Skeletal muscle satellite cell (primary cell): ENCODE results near the gene UBAC2.

Experiments
- H3K27me3 ChIP-seq: 2 replicates; pipeline ENCODE4 v1.7.0; 2013; ENCODE audit warnings: low read length; ENCODE audit not compliant: control insufficient read depth, insufficient read depth
- H3K36me3 ChIP-seq: 2 replicates; pipeline ENCODE4 v1.7.0; 2013; ENCODE audit warnings: mild to moderate bottlenecking, control low read depth, low read length; ENCODE audit not compliant: insufficient read depth
- H3K4me1 ChIP-seq: 2 replicates; pipeline ENCODE4 v1.7.0; 2013; ENCODE audit warnings: low read length; ENCODE audit not compliant: control insufficient read depth, insufficient read depth
- H3K4me2 ChIP-seq: 2 replicates; pipeline ENCODE4 v1.7.0; 2013; ENCODE audit warnings: mild to moderate bottlenecking, low read length
- H3K4me3 ChIP-seq: 2 replicates; pipeline ENCODE4 v1.7.0; 2013; ENCODE audit warnings: low read length
- H3K9ac ChIP-seq: 2 replicates; pipeline ENCODE4 v1.7.0; 2013; ENCODE audit warnings: mild to moderate bottlenecking, low read depth, low read length, moderate library complexity
- H3K9me3 ChIP-seq: replicated peaks from 2 replicates; pipeline ENCODE4 v1.7.0; 2013; ENCODE audit warnings: mild to moderate bottlenecking, control low read depth, low read length

The UBAC2 gene

DNA sequence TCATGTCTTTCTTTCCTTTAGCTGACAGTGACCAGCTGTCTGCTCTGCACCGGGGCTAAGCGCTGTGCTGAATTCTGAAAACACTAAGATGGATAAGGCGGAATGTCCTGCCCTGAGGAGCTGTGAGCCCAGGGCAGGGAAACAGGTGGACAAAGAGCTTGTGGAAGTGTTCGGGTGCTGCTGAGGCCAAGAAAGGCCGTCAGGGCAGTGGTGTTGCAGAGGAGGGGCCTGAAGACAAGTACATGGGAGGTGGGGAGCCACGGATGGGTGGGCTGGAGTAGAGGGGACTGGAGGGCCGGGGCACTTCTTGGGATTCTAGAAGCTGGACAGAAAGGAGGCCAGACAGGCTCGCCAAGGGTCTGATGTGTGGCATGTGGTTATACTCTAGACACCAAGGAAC is 172.8 kb downstream of the UBAC2 start:
- Histone ChIP-seq H3K9ac (no peak overlapping the region), H3K4me1 (no peaks in the 10 kb centered on the region), H3K9me3 (no peaks in the 10 kb centered on the region), H3K4me2 (no peak overlapping the region), H3K27me3 (no peaks in the 10 kb centered on the region), H3K4me3 (no peak overlapping the region), H3K36me3 (peaks cover 10% of the 10 kb centered on the region)

DNA sequence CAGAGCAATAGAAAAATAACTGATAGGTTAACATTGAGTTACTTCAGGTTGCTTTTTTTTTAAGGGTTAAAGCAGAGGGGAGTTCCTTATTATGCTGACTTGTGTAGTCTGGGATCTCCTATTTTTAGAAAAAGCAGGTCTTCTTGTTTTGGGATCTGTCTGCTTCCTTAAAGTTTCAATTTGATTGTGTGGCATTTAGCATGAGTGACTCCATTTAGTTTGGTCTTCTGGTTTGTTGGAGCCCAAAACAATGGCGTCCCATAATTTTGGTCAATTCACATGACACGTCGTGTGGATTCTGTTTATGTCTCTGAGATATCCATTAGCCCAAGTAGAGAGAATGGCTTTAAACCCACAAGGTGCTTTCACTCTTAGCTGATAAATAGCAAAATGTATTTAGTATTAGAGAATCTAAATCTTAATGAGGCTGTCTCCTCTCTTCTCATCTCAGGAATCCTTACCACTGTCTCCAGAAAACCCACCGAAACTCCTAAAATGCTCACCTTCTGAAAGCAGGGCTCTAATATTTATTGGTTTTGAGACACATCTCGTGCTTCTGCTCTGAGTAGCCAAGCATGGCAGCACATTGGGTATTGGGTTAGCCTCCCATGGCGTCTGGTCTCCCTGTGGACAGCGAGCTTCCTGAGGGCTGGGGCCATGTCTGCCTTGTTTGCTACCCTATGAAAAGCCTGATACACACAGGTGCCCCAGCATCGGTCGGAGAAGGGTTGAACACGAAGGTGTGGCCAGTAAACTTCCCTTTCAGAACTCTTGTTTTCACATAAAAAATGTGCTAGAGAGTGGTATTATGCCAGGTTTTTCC is 173.7 kb downstream of the UBAC2 start:
- Histone ChIP-seq H3K27me3 (no peaks in the 10 kb centered on the region), H3K4me3 (no peak overlapping the region), H3K9ac (no peak overlapping the region), H3K4me1 (no peaks in the 10 kb centered on the region), H3K4me2 (no peak overlapping the region), H3K36me3 (peaks cover 16% of the 10 kb centered on the region), H3K9me3 (no peaks in the 10 kb centered on the region)

GRCh38 chr13:99374994-99375737 is 174.5 kb downstream of the UBAC2 start:
- no peaks in the 10 kb centered on the region for H3K4me1 ChIP-seq
- no peak overlapping the region for H3K9ac ChIP-seq
- H3K36me3 ChIP-seq = peaks cover 11% of the 10 kb centered on the region
- H3K27me3 ChIP-seq = no peaks in the 10 kb centered on the region
- no peak overlapping the region for H3K4me2 ChIP-seq
- no peak overlapping the region for H3K4me3 ChIP-seq
- H3K9me3 ChIP-seq = no peaks in the 10 kb centered on the region

DNA sequence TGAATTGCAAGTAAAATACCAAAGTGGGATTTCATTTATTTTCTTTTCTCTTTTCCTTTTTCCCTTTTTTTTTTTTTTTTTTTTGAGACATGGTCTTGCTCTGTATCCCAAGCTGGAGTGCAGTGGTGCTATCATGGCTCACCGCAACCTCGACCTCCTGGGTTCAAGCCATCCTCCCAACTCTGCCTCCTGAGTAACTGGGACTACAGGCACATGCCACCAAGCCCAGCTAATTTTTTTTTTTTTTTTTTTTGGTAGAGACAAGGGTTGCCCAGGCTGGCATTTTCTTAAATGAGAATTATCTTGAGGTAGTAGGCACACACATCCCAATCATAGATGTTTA is 175.1 kb downstream of the UBAC2 start:
- no peaks in the 10 kb centered on the region for H3K4me1 ChIP-seq
- no peaks in the 10 kb centered on the region for H3K27me3 ChIP-seq
- H3K4me3 ChIP-seq = no peak overlapping the region
- no peak overlapping the region for H3K9ac ChIP-seq
- H3K4me2 ChIP-seq = no peak overlapping the region
- no peaks in the 10 kb centered on the region for H3K9me3 ChIP-seq
- H3K36me3 ChIP-seq = peaks cover 11% of the 10 kb centered on the region

DNA sequence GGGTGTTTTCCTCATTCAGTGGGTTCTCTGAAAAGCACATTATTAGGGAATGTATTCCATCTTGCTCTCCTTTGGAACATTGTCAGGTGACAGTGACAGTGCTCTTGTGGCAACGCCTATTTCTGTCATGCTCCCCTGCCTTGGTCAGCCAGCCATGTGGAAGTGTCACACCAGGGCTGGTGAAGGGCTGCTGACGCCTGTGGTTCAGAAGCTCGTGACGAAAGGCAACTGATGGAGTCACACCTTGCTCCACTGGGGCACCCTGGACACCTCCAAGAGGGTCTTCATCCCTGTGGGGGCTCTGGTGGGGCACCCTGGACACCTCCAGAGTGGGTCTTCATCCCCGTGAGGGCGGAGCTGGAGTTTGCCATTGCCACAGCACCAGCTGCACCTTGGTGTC is 175.5 kb downstream of the UBAC2 start:
- Histone ChIP-seq H3K36me3 (peaks cover 11% of the 10 kb centered on the region), H3K4me3 (no peak overlapping the region), H3K27me3 (no peaks in the 10 kb centered on the region), H3K9ac (no peak overlapping the region), H3K4me1 (no peaks in the 10 kb centered on the region), H3K4me2 (no peak overlapping the region), H3K9me3 (no peaks in the 10 kb centered on the region)

DNA sequence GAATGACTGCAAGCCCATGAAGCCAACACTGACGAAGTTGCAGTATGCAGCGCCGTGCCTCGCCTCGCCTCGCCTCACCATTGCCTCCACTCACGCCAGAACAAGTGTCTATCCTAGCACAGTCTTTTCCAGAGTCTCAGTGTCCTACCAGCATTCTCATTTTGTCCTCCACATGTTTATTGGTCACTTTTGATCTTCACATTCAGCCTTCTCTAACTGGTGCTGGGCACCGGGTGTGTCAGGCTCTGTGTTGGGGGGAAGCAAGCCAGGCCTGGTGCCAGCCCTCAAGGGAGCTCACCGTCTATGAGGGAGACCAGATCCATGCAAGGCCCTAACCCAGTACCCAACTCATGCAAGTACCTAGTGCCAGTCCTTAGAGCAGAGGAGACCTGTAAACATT is 176.3 kb downstream of the UBAC2 start:
- H3K4me3 ChIP-seq = no peak overlapping the region
- no peaks in the 10 kb centered on the region for H3K4me1 ChIP-seq
- H3K27me3 ChIP-seq = no peaks in the 10 kb centered on the region
- no peak overlapping the region for H3K9ac ChIP-seq
- peaks cover 11% of the 10 kb centered on the region for H3K36me3 ChIP-seq
- H3K9me3 ChIP-seq = no peaks in the 10 kb centered on the region
- H3K4me2 ChIP-seq = no peak overlapping the region

GRCh38 chr13:99377641-99378040 is 177.0 kb downstream of the UBAC2 start:
- no peak overlapping the region for H3K4me3 ChIP-seq
- H3K9me3 ChIP-seq = no peaks in the 10 kb centered on the region
- H3K4me1 ChIP-seq = peaks cover 4% of the 10 kb centered on the region
- H3K36me3 ChIP-seq = peaks cover 11% of the 10 kb centered on the region
- H3K27me3 ChIP-seq = no peaks in the 10 kb centered on the region
- no peak overlapping the region for H3K4me2 ChIP-seq
- no peak overlapping the region for H3K9ac ChIP-seq

DNA sequence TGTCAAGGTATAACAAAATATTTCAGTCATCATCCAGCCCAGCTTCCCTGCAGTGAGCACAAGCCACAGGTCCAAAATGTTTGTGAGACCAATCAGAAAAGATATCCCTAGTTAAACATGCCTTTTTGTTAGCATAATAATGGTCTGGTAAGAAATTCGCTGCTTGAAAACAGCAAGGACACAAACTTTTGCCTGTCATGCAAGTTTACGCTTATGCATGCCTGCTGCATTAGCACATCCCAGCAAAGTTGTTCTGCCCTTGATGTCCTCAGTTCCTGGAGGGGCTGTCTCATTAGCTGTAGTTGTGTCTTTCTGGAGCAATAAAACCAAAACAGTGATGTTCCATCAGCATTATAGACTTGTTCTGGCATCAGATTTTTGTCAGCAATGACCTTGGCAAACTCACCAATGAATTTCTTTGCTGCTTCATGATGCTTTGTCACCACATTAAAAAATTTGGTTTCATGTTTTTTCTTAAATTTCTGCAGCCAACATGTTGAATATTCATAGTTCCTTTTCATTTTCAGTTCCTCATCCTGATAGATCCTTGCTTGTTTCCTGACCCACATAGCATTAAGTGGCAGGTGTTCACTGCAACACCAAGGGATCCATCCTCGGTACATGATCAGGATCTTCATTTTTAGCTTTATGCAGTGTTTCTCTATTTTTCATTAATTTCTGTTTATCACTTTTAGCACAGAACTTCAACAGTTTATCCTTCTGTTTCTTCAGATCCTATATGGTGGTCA is 178.5 kb downstream of the UBAC2 start:
- Histone ChIP-seq H3K4me1 (peaks cover 6% of the 10 kb centered on the region), H3K9ac (no peak overlapping the region), H3K4me2 (no peak overlapping the region), H3K36me3 (peaks cover 11% of the 10 kb centered on the region), H3K4me3 (no peak overlapping the region), H3K27me3 (no peaks in the 10 kb centered on the region), H3K9me3 (no peaks in the 10 kb centered on the region)

GRCh38 chr13:99379856-99380801 is 179.5 kb downstream of the UBAC2 start:
- H3K4me1 ChIP-seq = peaks cover 6% of the 10 kb centered on the region
- H3K4me3 ChIP-seq = no peak overlapping the region

DNA sequence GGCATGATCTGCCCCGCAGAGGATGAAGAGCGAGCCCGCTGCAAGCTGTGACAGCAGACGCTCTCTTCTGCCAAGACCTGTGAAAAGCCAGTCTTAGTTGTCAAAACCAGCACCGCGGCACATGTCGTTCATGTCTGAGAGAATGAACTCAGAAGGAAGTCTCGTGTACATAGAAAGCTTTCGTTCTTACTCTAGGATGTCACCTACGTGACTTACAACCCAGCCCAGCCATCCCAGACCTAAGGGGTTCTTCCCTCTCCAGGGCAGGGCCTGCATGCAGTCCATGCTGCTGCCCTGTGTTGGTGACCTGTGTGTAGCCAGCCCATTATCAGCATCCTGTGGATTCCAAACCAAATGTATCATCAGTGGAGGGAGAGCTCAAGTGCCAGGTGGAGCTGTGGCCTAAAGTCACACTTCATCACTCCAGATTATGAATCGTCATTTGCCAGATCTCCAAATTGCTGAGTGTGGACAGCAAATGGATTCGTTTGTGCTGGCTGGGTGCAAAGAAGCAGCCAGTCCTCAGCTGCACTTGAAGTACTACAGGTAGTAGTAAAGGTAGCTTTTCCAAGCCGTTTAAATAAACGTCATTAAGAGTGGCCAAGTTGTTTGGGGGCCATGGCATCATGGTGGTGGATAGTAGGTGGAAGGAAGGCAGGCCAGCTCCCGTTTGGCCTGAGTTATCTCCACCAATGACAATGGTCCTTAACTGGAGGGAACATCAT is 180.4 kb downstream of the UBAC2 start:
- Histone ChIP-seq H3K36me3 (peaks cover 11% of the 10 kb centered on the region), H3K27me3 (no peaks in the 10 kb centered on the region), H3K4me3 (no peak overlapping the region), H3K4me1 (peaks cover 6% of the 10 kb centered on the region), H3K9me3 (no peaks in the 10 kb centered on the region), H3K9ac (no peak overlapping the region), H3K4me2 (no peak overlapping the region)

More at GRCh38 chr13:99379856-99380801, 179.5 kb downstream of the UBAC2 start:
- Histone ChIP-seq H3K36me3 (peaks cover 11% of the 10 kb centered on the region), H3K9me3 (no peaks in the 10 kb centered on the region), H3K27me3 (no peaks in the 10 kb centered on the region), H3K9ac (no peak overlapping the region), H3K4me2 (no peak overlapping the region)
